Stimulated activated CD8-positive, alpha-beta memory T cell treated with anti-CD3 and anti-CD28 coated beads, Interleukin-15, amount 100 ng/mL, for 24 hours (primary cell): ENCODE data around the gene FGGY.

Source experiments
- DNase-seq: peaks from one replicate; pipeline ENCODE4 v3.0.0-alpha.2; 2020; ENCODE audit warnings: low read depth

Gene FGGY

DNA sequence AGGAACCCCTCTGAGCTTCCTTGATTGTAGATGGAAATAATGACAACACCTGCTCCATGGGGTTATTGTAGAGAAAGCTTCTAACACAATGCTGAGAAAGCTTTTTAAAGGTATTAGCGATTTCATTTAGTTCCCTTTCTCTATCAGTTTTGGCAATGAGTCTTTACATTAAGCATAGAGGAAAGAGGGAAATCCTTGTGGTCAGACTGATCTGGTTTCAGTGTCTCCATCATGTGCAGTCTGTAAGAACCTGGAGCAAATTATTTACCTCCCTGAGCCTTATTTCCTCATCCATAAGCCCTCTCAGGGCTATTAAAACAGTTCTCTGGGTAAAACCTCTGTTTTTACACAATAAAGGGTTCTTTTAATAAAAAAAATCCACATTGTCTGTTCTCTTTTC, 87.5 kb downstream of the FGGY start:
- no peak for DNase-seq

DNA sequence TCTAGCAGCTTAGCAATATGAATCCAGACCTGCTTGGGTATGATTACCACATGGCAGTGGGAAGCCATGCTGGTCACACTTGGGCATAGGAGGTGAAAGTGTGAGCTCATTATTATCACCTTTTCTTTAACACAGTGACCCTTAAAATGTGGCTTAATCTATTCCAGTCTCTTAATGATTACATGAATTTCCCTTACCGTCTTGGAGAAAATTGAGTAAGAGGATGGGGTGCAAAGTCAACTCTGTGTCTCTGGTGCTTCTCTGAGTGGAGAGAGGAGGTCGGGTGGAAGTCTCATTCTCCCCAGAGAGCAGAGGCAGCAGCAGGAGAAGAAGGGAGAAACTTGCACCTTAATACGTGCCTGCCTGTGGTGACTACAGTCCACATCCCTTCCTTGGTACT, 91.3 kb downstream of the FGGY start:
- DNase-seq, result no peak

DNA sequence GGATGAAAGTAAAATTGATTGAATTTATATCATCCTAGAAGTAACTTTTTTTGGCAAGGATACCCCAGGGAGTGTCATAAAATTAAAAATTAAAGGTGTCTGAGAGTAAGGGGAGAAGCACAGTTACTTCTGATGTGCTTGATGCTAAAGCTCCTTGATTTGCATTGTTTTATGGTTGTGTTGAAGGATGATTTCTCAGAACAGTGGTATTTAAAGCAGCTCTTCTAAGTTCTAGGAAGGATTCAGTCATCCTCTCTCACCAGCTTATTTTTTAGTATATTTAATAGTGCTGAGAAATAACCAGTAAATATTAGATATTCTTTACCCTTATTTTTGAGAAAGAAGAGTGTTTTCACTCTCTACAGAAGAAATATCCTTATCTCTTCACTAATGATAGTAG, 93.0 kb downstream of the FGGY start:
- no peak for DNase-seq

DNA sequence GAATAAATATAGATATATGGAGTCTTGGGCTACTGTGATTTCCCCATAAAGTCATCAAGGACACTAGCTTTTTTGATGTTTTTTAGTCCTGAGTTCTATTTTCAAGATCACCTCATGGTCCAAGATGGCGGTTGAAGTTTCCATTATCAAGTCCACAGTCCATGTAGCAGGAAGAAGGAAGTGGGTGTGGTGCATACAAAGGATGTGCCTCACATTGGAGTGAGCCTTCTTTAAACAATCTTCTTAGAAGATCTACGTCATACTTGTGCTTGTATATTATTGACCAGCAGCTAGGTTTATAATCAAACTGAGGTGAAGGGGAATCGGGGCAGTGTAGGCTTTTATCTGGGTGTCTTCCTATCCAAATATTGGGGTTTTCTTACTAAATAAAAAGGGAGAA, 93.4 kb downstream of the FGGY start:
- DNase-seq, result no peak

DNA sequence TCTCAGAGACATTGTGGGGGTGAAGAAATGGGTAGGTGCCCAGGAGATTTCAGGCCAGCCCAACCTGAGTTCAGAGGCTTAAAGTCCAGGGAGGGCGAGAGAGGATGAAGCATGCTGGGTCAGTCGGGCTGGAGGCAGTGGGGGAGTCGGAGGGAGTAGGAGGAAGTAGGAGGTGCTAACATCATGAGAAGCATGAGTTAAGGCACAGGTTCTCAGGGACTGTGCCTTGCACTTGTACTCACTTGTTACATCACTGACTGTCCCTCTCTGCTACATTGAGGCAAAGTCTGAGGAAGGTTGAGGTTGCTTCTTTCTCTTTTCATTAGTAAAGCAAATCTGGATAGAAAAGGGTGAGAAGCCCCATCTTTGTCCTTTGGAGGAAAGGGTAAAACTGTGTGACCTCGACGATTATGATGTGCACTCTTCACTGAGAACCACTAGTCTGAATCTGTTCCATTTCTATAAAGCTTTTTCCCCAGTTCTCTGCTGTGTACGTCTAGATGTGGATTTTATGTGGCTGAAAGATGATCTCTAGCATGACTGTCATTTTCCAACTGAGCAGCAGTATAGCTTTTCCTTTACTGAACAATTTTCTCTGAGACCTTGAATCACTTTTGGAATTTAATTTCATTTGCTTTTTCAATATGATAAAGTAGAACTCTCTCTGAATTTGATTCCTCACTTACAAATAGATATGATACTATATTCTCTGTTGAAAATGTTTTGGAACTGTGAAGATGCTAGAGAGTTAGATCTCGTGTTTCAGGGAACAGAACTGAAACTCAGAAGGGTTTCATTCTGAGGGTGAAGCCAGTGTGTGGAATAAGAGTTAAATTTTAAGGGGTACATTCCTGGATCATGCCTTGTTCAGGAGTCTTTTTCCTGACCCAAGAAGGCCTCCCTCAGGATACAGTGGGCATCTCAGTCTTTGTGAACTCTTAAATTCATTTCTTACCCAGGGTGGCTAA, 94.6 kb downstream of the FGGY start:
- no peak for DNase-seq

DNA sequence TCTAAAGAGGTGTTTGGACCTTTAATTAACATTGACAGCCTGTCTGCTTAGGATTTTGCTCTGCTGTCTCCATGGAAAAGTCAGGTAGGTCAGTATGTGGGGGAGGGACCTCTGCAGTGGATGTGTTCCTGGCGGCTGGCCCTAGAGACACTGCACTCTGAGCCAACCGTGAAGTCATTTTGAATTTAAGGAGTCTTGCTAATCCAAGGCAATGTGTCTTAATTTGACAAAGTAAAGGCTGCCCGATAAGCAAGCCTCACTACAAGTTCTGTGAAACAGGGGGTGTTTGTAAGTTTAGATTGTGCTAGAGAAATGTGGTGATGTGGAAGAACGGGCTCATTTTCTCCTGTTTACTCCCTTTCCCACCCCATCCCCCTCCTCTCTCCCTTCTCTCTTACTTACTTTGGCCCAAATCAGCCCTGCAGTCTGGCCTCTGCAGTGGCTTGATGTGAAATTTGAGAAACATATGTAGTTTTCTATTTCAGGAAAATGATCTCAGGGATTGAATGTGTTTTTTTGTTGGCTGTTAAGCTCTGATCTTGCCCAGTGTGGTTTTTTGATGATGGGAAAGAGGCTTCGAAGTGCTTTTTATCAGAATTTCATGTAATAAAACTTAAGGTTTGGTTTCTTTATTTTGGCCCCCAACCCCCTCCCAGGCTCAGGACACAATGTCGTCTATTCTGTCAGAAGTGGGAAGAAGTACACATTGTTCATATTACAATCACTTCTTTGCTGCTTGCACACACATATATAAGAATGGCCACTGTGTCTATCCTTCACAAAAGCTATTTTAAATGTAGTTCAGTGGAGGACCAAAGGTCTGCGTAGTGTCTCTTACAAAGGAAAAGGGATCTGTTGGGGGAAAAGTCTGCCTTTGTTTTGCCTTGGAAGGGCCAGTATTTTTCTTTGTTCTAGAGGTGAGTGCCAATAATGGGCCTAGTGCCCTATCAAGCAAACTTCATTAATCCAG, 96.6 kb downstream of the FGGY start:
- no peak for DNase-seq

DNA sequence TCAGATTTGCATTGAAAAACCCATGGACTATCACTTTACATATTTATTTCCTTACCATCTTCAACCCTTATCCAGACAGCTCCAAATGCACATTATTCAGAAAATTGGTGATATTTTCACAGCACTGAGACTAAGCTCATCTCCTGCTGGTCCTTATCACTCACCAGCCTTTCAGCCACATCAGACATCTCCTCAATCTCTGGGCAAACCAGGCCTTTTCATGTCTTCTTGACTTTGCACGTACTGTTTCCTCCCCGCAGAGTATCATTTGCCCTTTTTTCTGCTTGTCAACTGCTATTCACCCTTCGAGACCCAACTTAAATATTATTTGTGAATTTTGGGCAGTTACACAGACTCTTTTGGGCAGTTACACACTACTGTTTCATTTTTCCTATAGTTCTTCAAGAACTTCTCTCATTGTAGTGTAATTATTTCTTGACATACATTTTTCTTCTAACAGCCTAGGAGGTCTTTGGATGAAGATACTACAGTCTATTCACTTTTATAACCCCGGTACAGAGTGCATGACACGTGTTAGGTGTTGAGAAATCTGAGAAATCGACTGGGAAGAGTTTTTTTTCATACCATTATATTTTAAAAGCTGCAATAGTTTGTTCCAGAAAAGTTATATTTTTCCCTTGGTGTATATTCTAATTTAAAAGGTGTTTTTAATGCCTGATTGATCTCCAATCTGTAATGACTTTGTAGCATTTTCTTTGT, 98.0 kb downstream of the FGGY start:
- DNase-seq, result no peak

DNA sequence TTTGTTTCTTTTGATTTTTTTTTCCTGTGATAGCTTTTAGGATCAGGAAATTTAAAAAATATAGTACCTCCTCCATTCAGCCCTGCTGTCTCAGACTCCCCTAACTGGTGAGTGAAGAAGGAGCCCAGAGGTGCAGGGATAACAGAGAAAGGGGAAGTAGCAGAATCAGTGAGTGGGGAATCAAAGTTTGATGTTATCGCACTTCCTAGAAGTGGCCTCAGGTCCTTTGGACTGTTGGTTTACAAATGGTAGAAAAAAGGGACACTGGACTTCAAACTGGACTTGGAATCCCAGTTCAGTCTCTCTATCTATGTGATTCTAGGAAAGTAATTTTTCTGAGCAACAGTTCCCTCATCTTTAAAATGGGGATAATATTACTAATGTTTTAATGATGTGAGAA, 99.5 kb downstream of the FGGY start:
- no peak for DNase-seq

DNA sequence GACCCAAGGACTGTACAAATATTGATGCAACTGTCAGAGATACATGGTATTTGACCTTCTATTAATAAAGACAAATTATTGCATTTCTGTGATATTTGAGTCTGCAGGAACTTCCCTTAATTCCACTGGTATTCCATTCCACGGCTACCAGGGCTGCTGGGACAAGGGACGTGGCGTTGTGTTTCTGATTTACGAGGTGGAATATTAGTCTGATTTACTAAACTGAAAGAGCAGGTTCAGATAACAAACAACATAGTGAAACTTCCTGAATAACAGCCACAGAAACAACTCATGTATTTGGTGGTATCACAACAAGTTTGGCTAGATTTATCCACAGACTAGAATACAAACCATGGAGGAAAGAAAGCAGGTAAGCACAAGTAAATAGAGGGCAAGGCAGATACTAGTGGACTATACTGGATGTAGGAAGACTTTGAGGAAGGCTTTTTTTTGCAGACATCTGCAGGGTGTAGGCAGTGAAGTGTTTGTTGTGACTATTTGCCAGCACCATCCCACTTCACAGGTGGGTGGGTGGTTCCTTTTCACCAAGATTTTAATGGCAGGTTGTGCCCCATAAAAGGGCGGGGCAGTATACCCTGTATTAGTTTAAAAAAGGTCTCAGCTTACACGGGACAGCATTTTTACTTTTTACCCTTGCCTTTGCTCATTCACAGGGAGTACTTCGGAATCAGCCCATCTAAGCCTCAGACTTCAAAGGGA, 100.4 kb downstream of the FGGY start:
- DNase-seq, result no peak

DNA sequence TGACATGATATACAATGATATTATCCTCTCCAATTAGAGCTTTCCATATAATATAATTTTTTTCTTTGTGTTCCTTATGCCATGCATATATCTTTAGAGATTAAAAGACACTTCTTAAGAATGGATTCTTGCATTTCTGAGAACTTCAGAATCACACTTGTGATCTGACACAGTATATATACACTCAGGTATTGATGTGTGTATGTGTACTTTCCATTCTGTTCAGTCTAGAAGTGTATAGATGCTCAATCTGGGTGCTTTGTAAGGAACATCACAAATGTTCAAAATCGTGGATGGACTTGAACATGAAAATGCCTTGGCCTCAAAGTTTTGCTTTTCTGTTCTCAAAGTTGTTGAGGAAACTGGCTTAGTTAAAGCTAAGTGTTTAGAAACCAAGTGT, 102.7 kb downstream of the FGGY start:
- no peak for DNase-seq

DNA sequence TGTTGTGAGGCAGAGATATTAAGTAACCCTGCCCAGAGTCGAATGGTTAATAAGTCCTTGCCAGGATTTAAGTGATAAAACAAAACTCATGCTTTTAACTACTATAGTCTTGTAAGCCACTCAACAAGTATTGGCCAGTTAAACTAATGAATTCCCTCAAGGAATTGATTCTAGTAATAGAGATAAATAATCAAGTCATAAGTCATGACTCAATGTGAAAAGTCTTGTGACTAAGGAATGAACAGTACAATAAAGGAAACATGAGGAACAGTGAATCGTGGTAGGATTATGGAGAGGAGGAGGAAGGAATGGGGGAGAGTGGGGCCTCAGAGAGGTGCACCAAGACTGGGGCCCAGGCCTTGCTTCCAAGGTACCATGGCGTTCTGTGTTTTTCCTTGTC, 104.7 kb downstream of the FGGY start:
- no peak for DNase-seq

DNA sequence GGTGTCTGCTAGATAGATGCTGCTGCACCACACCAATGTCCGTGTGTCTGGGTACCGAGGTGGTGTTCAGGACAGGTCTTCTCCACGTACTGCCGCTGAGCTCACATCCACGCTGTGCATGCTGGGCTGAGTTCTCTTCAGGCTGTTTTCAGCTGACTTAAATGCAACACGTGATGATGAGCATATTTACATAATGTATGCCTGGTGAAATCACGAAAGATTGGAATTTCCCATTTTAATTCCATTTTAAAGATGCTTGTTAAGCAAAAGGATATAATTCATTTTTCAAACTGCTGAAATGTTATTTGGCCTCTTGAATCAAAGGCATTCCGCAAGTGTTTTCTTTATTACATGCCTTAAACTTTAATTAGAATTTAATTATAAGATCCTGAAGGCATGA, 107.9 kb downstream of the FGGY start:
- no peak for DNase-seq

DNA sequence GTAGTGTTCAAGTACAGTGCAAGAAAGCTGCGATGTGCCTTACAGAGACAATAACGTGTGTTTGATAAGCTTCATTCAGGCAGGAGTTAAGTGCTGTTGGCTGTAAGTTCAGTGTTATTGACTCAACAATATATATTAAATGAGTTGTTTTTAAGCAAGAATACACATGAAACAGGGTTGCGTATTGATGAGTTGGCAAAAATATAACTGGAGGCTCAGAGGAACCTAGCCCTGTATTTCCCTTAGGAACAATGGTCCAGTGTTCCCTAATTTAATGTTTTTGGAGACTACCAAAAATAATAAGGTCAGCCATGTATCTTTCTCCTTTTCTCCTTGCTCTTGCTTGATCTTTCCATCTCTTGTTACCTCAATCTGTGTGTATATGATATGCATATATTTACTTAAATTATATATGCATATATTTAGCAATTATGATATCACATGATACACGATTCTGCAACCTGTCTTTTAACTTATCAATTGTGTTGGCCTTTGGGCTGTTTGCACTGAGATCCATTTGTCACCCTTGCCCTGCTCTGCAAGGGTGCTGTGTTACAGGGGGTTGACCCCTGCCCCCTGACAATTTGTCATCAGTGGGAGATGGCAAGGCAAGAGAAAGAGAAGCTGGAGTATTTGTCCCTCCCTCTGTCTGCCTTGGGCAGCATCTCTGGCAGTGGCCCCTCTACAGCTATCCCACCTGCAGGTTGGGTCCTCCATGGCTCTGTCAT, 109.7 kb downstream of the FGGY start:
- DNase-seq, result no peak

DNA sequence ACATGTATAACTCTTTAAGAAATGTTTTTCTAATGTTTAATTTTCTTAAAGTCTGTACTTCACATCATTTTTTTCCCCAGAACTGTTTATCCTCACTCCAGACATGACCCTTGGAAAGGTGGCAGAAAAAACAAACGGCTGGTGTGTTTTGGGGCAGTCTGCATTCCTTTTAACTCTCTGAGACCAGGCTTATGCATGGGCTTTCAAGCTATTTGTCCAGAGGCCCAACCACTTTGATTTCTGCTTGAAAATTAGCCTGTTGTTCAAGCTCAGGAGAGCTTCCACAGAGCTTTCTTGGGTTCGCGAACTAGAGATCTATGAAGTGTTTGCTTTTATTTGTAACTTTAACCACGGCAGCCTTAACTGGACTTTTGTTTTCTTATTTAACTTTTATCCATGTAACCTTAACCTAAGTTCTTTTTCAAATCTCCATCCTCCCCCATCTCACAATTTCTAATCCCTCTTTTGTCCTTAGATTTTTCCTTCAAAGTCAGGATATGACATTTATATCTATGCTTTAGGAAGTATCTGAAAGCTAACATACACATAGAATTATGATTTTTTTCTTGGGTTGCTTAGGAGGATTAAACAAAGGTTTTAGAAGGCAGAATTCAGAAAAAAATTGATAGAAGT, 111.8 kb downstream of the FGGY start:
- DNase-seq, result no peak

DNA sequence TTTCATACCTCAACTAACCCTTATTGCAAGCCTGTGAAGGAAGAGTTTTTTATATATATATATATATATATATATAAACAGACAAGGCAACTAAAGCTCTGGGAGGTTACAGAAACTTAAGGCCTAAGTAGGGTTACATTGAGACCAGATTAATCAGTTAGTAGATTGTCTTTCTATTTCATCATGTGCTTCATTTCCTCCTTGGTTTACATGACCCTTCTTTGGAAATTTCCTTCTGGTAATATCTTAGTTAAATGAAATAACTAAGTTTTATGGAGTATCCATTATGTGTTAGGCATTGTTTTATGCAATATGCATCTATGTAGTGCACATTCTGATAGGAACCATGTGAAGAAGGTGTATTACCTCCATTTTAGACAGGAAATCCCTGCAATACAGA, 112.7 kb downstream of the FGGY start:
- no peak for DNase-seq

DNA sequence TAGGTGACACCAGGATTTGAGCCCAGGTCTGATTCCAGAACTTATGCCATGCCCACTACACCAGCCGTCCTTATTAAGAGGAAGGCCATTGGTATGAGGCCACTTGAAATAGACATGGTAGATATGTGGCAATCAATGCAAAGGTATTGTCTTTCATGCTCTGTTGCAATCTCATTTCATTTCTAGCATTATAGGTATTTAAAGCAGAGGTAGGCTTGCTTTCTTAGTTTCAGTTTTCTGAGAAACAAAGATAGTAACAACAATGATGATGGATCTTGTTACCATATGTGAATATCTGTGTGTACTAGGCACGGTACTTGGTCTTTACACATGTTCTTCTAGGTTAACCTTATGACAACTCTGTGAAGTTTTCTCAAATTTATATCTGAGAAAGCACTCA, 113.1 kb downstream of the FGGY start:
- DNase-seq, result no peak

DNA sequence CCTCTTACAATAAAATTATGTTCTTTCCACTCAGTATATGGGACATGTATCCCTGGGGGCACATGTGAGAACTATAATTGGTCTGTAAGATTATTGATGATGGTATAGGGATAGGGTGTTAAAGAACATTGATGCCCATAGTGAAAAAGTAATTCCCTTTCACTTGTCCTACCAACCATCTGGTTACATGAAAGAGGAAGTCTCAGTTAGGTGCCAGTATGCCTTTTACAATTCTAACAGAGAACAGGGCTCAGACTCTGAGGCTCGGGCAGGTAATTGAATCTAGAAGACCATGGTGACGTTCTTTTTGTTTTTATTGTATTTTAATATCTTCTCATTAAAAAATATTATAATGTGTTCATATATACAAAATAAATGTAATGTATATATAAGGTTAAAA, 113.6 kb downstream of the FGGY start:
- no peak for DNase-seq

DNA sequence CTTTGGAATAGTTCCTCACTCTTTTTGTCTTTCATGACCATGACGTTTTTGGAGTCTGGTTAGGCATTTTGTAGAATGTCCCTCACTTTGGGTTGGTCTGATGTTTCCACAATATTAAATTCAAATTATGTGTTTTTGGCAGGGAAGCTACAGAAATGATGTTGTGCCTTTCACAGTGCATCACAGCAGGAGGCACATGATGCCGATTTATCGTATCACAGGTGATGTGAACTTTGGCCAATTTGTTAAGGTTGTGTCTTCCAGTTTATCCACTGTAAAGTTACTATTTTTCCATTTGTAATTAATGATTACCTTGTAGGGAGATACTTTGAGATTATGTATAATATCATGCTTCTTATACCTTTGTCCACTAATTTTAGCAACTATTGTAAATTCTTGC, 114.3 kb downstream of the FGGY start:
- no peak for DNase-seq

DNA sequence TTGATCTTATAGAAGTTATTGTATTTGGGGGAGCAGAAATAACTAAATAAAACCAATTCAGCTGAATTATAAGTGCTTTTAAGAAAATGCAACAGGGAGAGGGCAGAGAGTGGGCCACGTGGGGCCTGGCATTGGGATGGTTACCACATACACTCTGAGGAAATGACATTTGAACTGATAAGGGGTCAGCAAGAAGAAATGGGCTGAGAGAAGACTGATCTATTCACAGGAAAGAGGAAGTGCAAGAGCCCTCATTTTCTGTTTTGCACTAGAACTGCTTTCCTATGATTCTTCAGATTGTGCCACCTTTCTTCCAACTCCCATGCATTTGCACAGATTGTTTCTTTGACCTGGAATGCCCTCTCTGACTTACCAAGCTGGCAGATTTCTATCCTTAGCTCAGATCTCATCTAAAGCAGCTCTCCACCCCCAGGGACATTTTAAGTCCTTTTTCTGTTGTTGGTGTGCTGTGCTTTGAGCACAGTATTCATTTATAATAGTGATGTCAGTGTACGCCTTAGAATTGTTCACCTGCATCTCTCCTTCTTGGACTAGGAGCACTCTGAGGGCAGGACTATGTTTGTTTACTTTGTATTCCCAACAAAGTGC, 115.9 kb downstream of the FGGY start:
- DNase-seq, result no peak

DNA sequence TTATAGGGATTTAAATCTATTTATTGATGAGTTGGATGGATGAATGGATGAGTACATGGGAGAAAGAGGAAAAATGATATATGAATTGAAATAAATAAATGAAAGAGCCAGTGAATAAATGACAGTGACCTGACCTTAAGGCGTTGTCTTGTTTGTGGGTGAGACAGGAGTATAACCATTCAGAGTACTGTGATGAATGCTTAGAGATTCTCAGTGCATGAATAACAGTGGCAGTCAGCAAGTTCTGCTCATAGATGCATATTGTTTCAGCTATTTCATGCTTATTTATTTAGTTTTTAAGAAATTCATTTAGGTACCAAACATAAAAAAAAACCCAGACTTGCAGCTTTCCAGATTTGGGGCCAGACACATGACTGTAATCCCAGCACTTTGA, 116.4 kb downstream of the FGGY start:
- DNase-seq, result no peak
